Measurements from ENCODE around the gene ROCK2.

GRCh38 chr2:11365096-11365879 is 20.9 kb upstream of the ROCK2 start:
- no peak for TF ChIP-seq CTCF (conservative IDR thresholded peaks at IDR 0.05)
- no peak for TF ChIP-seq EZH2 (IDR thresholded peaks at IDR 0.05; ENCODE audit: low read depth)

Measured in PC-9 (cell line).